Gastrocnemius medialis (tissue), 4 donors: Measurements from ENCODE around the gene CCR1. TPM values are rescaled to one million over a fixed set of nuclear protein-coding genes. Genes with fewer than 3 reads are reported as not detected.
"Not testable (repeated sequence)": the region's sequence is repeated elsewhere in the genome, so short reads cannot be mapped to it uniquely, and the experiment has no call there.

Source experiments
- ATAC-seq, 2 donors: fragments of 150-250 bp; one replicate each; pipeline ENCODE4 v1.9.1; 2016
- DNase-seq, 2 donors: peaks; one replicate each; pipeline ENCODE4 v3.0.0-alpha.2; 2019
- H3K27ac ChIP-seq, 4 donors: fragments of 200-600 bp; sonication (generic); 1 replicate in 1 of 4; 2 replicates in 3 of 4; pipeline ENCODE4 v1.5.1; 2016 to 2018; ENCODE audit warnings: mild to moderate bottlenecking in 2 of 4, moderate library complexity in 1 of 4
- H3K27me3 ChIP-seq, 3 donors: fragments of 200-600 bp; sonication (generic) in 2 of 3; 1 replicate in 1 of 3; 2 replicates in 2 of 3; pipeline versions ENCODE4 v1.5.1 to v1.6.0; 2016 to 2019; ENCODE audit warnings: mild to moderate bottlenecking in 1 of 3, moderate library complexity in 1 of 3
- H3K36me3 ChIP-seq, 2 donors: fragments of 200-600 bp; sonication (generic) in 1 of 2; one replicate each; pipeline ENCODE4 v1.5.1; 2017 to 2018
- H3K4me1 ChIP-seq, 2 donors: fragments of 200-600 bp; sonication (generic) in 1 of 2; one replicate each; pipeline ENCODE4 v1.5.1; 2016 to 2017; ENCODE audit warnings: mild to moderate bottlenecking in 2 of 2
- H3K4me3 ChIP-seq, 4 donors: fragments of 200-600 bp; sonication (generic) in 3 of 4; 1 replicate in 1 of 4; 2 replicates in 3 of 4; pipeline ENCODE4 v1.5.1; 2016 to 2019; ENCODE audit warnings: mild to moderate bottlenecking in 2 of 4
- H3K9me3 ChIP-seq, 3 donors: fragments of 200-600 bp; sonication (generic) in 2 of 3; 1 replicate in 1 of 3; 2 replicates in 2 of 3; pipeline ENCODE4 v1.5.1; 2016 to 2019
- CTCF ChIP-seq, 5 experiments: fragments of 450-650 bp in 3 of 5; fragments of 200-600 bp in 2 of 5; sonication (generic) in 2 of 5; IDR thresholded peaks in 4 of 5; conservative IDR thresholded peaks in 1 of 5; 1 replicate in 4 of 5; 2 replicates in 1 of 5; pipeline ENCODE4 v1.5.1; 2016 to 2019; ENCODE audit warnings: antibody characterized with exemption in 5 of 5, mild to moderate bottlenecking in 3 of 5, moderate library complexity in 3 of 5
- POLR2A ChIP-seq, 2 donors: fragments of 450-650 bp; IDR thresholded peaks; one replicate each; pipeline ENCODE4 v1.6.1; 2017; ENCODE audit warnings: antibody characterized with exemption in 2 of 2, mild to moderate bottlenecking in 2 of 2, moderate library complexity in 2 of 2
- in situ Hi-C, 4 donors: fragments of 200-750 bp; cut with MboI; loops; one replicate each; pipeline versions ENCODE4 v1.15.0 to v1.8.0; 2017; ENCODE audit warnings: low sequenced_read_pairs in 4 of 4
- intact Hi-C: fragments of 100-400 bp; cut with DNase I; formaldehyde crosslinking; loops from one replicate; pipeline ENCODE4 v1.15.1; 2023; ENCODE audit warnings: low total_unique reads
- total RNA-seq, 4 donors: library from RNA; depleted of rRNA; stranded (reverse); fragments of >200 nt; gene quantifications; one replicate each; pipeline versions ENCODE4 v1.1.0 to v1.2.3, GENCODE V29; 2016

CCR1 gene
- total RNA-seq, 4 donors from 2014 or later: 0.53 to 2.3 (median 1.9) TPM

DNA sequence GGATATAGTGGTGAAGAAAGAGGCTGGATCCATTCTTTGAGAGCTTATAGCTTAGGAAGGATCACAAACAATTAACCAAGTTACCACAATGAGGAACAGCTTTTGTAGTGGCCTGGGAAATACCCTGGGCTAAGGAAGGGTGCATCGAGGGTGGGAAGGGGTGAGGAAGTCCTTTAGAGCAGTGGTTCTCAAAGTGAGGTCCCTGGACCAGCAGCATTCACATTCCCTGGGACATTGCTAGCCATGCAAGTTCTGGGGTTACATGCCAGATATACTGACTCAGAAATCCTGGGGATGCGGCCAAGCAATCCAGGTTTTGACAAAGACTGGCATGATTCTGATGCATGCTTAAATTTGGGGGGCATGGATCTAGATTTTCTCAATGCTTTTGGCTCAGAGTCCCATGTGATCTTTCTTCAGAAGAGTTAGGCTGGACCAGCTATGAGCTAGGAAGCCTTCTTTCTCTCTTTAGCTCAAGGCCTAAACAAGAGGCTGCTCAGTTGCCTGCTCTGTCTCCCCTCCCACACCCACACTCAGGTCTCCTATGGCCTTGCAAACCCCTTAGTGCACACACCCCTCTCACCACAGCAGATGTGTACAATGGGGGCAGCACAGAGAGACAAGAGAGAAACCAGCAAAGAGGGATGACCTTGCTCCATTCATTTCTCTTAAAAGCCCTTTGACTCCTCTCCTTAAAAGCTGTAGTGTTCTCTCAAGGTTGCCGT, 1.8 kb upstream of the CCR1 start:
- H3K4me1 ChIP-seq: no peaks in the 10 kb centered on the region
- TF ChIP-seq POLR2A (IDR thresholded peaks at IDR 0.05): no peak
- no peaks in the 10 kb centered on the region for H3K36me3 ChIP-seq
- DNase-seq (no peak), ATAC-seq (no peak)
- H3K4me3 ChIP-seq: no peak overlapping the region
- no peak overlapping the region for H3K27ac ChIP-seq
- H3K9me3 ChIP-seq: no peaks in the 10 kb centered on the region
- intact Hi-C loops (no loop called here), in situ Hi-C loops (no loop called here)
- no peaks in the 10 kb centered on the region for H3K27me3 ChIP-seq

DNA sequence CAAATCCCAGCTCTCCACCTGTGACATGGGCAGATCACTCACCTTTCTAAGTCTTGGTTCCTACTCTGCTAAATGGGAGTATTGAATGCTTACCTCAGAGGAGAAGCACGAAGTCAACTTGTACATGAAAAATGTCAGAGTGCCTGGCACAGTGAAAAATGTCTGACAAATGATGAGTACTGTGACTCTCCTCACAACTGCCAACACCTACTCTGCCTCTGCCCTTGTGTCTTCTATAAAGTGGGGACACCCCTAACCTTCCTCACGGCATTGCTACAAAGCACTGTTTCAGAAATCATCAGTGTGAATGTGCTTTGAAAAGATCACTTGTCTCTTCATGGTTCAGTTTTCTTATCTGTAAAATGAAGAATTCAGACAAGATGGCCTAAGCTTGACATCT, 940 bp upstream of the CCR1 start:
- Histone ChIP-seq H3K4me1 (no peaks in the 10 kb centered on the region), H3K27me3 (no peaks in the 10 kb centered on the region), H3K36me3 (no peaks in the 10 kb centered on the region), H3K4me3 (no peak overlapping the region), H3K27ac (no peak overlapping the region), H3K9me3 (no peaks in the 10 kb centered on the region)
- TF ChIP-seq CTCF (IDR thresholded peaks at IDR 0.05 in 4 of 5, conservative IDR thresholded peaks at IDR 0.05 in 1 of 5) (no peak), POLR2A (IDR thresholded peaks at IDR 0.05) (no peak)
- intact Hi-C loops: no loop called here
- no peak for ATAC-seq
- no peak for DNase-seq
- in situ Hi-C loops: no loop called here

DNA sequence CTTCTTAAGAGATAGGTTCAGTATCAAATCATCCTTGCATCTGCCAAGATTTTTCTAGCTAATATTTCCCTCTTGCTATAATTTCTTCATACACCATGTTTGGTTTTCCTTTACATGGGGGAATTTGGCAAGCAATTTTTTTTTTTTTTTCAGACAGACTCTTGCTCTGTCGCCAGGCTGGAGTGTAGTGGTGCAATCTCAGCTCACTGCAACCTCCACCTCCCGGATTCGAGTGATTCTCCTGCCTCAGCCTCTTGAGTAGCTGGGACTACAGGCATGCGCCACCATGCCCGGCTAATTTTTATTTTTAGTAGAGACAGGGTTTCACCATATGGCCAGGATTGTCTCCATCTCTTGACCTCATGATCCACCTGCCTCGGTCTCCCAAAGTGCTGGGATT, 599 bp downstream of the CCR1 start:
- intact Hi-C loops, H3K27ac ChIP-seq, H3K9me3 ChIP-seq, H3K36me3 ChIP-seq, ATAC-seq, DNase-seq, H3K4me1 ChIP-seq, in situ Hi-C loops, H3K27me3 ChIP-seq: not testable (repeated sequence)
- H3K4me3 ChIP-seq: peak overlapping the region in 1 of 4 donors; percentile 25

DNA sequence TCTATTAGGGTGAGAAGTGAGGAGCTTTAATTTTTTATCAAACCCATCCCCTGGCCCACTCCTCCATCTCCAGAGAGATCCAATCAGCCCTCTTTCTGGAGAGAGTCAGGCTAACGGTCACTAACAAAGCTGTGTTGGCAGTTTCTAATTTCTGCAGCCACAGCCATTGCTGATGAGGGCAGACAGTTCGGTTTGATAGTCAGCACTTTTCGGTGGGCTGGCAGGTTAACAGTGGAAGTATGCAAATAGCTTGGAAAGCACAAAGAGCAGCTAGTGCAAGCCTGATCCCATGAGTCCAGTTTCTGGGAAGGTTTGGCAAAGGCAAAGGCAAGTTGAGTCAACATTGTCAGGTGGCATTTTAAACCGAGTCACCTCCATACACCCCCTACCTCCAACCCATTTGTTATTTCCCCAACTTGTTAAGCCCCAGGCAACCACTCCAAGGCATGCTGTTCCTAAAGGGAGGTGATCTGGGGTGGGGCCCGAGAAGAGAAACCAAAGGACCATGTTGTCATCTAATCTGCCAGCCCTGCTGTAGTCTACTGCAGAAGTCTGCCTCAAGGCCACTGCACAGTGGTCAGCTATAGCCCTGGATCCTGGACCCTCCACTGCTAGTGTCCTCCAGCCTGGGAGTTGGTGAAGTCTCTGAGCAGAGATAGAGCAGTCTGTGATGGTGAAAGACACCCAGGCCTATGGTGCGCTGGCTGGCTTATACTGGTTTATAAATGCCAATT, 1.7 kb downstream of the CCR1 start:
- no peaks in the 10 kb centered on the region for H3K9me3 ChIP-seq
- H3K4me3 ChIP-seq: peak overlapping the region in 1 of 4 donors; percentile 25
- H3K36me3 ChIP-seq: no peaks in the 10 kb centered on the region
- in situ Hi-C loops (no loop called here), intact Hi-C loops (no loop called here)
- H3K27me3 ChIP-seq: no peaks in the 10 kb centered on the region
- no peak overlapping the region for H3K27ac ChIP-seq
- ATAC-seq: no peak
- no peak for TF ChIP-seq POLR2A (IDR thresholded peaks at IDR 0.05)
- TF ChIP-seq CTCF (IDR thresholded peaks at IDR 0.05 in 4 of 5, conservative IDR thresholded peaks at IDR 0.05 in 1 of 5): no peak
- no peaks in the 10 kb centered on the region for H3K4me1 ChIP-seq
- no peak for DNase-seq

DNA sequence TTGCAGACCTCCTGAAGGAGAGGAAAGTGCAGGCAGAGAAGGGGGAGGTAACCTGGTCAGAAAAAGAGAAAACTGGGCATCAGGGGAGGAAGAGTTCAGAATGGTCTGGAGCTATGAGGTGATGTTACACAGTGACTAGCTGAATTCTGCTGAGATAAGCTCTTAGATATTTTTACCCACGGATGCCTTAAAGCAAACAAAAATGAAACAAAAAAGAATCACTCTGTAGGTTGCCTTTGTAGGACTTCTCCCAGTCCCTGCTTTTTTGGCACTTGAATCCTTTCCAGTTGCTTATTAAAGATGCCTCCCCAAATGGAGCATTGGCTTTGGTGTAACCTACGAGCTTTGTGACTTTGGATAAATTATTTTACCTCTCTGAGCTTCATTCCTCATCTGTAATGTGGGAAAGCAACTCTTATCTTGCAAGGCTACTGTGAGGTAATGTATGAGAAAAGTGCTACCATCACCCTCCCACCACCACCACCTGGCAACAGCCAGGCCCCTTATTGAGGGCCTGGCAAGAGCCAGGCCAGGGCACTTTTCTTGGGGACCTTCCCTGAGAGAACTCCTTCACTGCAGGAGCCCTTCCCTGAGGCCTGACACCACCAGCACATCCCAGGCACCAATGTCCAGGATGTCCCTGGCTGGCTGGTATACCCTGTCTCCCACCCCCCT, 2.7 kb downstream of the CCR1 start:
- intact Hi-C loops (no loop called here), in situ Hi-C loops (no loop called here)
- no peaks in the 10 kb centered on the region for H3K36me3 ChIP-seq
- no peak overlapping the region for H3K27ac ChIP-seq
- H3K4me3 ChIP-seq: no peak overlapping the region
- DNase-seq: no peak
- H3K9me3 ChIP-seq: no peaks in the 10 kb centered on the region
- no peak for ATAC-seq
- TF ChIP-seq CTCF (IDR thresholded peaks at IDR 0.05 in 4 of 5, conservative IDR thresholded peaks at IDR 0.05 in 1 of 5): no peak
- no peak for TF ChIP-seq POLR2A (IDR thresholded peaks at IDR 0.05)
- no peaks in the 10 kb centered on the region for H3K27me3 ChIP-seq
- no peaks in the 10 kb centered on the region for H3K4me1 ChIP-seq
